NCI-H1092 treated with DMSO at 0.1 percent for 48 hours (cell line): ENCODE data around the gene NCAM2.
A peak's percentile ranks its signal among the peaks of the same experiment; 100 is the strongest.

ENCODE experiments used
- DNase-seq: peaks from one replicate; lab custom pipeline; 2025; lab: John Stamatoyannopoulos, UW

Gene NCAM2

DNA sequence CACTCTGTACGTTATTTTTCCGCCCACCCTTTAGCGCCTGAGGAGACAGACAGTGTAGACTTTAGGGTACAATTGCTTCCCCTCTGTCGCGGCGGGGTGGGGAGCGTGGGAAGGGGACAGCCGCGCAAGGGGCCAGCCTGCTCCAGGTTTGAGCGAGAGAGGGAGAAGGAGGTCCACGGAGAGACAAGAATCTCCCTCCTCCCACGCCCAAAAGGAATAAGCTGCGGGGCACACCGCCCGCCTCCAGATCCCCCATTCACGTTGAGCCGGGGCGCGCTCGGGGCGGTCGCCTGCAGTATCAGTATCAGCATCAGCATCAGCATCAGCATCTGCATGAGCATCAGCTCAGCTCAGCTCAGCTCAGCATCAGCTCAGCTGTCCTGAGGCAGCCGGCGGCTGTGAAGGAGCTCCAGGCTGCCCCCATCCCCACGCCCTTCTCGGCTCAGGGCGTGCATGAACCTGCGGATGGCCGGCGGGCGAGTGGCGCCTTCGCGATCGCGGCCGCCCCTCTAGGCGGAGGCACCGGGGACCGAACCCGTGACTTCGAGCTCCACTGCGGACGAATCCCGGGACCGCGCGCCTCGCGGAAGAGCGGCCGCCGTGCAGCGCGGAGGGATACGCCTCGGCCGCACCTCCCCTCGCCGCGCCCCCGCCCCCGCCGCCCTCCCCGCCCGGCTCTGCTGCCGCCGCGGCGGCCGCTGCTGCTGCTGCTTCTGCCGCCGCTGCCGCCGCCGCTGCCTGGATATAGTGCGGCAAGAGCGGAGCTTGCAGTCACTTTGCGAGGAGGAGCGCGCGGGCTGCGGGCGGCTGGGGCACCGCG is at the start of gene NCAM2:
Gene NCAM2, plus strand, starts transcription at position 774 of the 820 bp plus-strand sequence.
- DNase-seq = peak; percentile 60

- DNase-seq = no peak
Measured at GRCh38 chr21:20949884-20950283, 48.3 kb upstream of the NCAM2 start.

DNA sequence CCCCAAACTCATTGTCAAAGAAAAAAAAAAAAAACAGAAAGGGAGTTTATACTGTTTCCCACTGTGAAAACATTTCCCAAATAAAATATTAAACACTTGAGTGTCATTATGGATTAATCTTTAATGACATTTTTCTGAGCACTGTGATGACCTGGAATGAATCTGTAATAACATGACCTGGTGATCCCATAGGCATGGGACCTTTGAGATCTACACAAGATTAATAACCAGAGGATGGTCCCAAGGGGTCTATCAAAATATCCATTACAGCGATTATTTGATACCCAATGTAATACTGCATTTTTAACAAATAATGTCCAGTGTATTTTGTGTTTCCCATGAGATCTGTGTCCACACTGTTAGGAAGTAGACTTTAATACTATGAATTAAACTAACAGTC is 32.4 kb upstream of the NCAM2 start:
- no peak for DNase-seq

DNA sequence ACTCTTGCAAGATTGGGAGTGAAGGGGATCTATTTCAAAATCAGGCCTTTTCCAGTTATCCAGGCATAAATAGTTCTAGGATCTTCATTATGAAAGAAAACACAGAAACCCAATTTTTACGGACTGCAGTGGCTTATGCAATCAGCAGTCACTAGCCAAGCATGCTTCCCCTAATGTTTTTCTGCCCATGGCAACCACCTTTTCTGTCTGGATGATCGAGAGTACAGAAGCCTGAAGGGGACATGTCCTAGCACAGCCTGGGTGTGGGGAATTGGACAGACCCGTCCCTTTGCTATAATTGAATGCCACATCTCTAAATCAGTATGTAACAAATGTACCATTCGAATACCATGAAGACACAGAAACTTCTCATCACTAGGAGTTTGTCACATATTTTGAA is 29.8 kb upstream of the NCAM2 start:
- no peak for DNase-seq

DNA sequence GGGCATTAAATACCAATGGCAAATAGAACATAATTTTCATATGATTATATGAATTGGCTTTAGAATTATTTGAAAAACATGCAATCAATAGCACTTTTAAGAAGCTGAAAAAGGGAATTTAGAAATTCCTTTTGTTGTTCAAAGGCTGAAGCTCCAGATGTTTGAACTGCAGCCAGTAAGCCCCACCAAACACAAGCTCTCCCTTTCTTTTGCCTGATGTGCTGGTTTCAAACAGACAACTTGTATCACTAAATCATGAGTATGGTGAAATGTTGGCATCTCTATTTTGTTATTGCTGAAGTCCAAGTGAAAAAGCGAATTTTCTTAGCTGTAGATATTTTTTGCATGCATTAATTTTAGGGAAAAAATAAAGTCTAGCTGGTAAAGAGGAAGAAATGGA is 27.5 kb upstream of the NCAM2 start:
- no peak for DNase-seq

DNA sequence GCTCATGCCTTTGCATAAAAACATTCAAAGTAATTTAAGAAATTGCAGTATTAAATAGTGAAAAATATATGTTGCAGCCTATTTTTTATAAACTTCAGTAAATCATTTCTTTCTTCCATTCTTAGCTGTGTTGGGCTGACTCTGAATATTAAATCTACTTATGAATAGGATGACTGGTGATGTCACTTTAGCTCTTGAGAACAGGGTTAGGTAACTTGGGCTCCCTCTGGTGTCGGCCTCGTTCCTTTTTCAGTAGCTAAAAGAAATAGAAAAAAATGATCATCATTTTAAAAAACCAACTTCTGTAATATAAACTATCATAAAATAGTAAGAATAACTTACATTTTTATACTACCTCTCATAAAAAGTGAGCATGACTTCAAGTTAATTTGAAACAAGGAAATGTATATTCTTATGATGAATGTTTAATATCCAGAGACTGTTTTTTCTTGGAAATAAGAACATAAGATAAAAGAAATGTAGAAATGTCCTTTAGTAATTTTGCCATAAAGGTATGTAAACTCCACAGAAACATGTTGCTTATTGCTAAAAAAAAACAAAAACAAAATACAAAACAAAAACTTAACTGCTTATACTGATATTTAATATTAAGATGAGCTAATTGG is 26.8 kb upstream of the NCAM2 start:
- peak; percentile 52 for DNase-seq

GRCh38 chr21:20994790-20995189 is 3.4 kb upstream of the NCAM2 start:
- no peak for DNase-seq

DNA sequence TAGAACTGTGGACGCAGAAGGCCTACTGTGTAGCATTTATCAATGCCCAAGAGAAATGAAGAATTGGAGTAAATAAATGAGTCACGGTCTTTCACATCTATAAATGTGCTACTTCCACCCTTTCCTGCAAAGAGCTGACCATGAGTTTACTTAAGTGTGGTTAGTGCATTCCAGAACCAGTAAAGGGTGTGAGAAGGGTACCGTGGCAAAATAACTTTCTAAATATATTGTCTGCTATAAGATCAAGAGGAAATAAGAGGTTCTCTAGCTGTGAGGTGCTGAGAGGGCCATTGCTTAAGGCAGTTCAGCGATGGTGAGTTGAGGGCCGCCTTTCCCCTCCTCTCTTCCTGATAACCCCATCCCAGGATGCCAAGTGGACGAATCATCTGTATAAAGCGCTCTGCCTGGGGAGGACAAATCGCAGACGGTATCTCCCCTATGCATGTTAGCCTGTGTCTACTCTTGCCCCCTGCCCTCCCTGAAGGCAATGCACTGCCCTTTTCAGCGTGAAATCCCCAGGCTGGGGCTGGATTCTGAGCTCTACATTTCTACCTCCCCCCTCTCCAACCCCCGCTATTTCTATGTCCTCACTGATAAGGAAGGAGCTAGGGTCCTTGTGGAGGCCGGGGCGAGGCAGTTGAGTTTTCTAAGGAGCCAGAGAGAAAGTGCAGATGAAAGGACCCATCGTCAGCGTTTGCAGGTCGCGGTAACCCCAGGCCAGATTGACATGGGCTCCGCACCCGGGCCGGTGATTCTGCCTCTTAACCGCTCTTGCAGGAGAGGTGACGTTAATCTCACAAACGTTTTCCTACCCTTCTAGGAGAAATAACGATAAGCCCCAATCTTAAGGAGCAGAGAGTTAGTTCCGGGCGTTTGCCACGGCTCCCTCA is 1.5 kb upstream of the NCAM2 start:
- DNase-seq = no peak

DNA sequence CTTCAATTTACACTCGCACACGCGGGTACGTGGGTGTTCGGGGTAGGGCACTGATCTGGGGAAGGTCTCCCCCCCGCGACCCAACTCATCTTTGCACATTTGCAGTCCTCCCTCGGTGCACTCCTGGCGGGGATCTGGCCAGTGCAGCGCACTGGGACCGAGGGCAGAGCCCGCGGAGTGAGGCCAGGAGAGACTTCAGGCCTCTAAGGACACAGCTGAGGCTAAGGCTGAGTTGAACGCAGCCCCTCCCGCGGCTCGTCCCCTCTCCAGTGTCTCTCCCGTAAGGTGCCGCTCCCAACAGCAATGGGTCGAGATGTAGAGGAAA is 936 bp upstream of the NCAM2 start:
- DNase-seq = no peak

DNA sequence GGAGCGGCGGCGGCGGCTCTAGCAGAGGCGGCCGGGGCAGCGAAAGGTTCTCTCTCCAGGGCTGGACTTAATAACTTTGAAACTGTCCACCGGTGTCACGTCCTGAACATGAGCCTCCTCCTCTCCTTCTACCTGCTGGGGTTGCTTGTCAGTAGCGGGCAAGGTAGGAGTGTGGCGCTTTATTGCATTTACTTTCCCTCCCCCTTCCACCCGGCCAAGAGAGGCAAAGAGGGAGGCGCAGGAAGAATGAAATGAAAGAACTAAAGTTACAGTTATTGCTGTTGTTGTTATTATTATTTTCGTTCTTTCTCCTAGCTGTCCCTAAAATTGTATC is 214 bp downstream of the NCAM2 start:
- no peak for DNase-seq

DNA sequence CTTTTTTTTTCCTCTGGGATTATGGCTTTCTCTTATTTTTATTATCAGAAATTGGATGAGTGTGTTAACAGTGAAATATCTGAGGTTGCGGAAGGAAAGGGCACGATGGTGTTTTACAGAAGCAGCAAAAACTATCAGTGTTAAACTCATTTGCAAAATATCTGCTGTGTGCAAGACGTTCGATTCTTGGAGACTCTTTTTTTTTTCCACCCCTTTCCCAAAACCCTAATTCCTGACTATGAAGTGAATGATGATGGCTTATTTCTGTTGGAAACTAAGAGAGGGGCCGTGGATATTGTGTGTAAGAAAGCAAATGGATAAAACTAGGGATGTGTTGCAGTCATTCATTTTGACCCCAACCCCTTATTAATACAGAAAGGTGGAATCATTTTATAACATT is 677 bp downstream of the NCAM2 start:
- no peak for DNase-seq

- DNase-seq = peak; percentile 54
Measured at GRCh38 chr21:20999659-21000058, 1.4 kb downstream of the NCAM2 start.

DNA sequence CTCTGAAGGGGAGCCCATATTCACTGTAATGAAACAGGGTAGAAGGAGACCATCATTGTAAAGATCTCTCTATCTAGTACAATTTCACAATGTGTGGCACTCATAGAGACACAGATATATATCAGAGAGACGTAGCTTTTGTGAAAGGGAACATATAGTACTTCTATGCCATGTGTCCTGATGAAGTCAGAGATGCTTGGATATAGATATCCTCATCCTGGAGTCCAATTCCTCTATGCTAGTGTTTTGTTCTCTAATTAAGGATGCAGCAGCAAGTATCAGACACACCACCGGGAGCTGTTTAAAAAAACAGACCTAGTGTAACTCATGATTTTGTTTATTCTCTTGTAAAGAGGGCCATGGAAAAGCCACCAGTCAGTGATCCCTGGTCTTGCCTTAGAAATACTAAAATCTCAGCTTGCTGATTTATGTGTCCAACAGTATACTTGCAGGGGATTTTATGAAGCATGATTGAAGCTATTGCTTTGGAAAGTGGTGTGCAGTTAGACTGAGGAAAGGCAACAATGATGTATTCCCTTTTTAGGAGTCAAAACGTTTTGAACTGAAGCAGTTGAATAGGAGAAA is 2.5 kb downstream of the NCAM2 start:
- DNase-seq = no peak

GRCh38 chr21:21001591-21002100 is 3.4 kb downstream of the NCAM2 start:
- DNase-seq = no peak

DNA sequence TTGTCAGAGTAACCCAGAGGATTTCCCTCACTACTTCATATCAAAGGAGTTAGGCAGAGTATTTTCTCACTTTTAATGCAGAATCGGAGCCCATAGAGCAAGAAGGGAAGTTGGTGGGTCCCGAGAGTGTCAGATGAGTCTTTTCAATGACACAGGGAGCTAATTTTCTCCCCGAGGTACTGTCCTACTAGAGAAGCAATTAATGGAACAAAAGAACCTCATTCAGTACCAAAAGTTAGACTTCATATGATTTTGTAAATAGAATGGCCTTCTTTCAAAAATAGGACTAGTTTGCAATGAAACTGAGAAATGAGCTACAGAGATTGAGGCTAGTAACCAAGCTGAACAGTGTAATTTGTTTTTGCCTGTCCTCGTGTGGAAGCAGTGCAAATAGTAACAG is 3.9 kb downstream of the NCAM2 start:
- DNase-seq = no peak

DNA sequence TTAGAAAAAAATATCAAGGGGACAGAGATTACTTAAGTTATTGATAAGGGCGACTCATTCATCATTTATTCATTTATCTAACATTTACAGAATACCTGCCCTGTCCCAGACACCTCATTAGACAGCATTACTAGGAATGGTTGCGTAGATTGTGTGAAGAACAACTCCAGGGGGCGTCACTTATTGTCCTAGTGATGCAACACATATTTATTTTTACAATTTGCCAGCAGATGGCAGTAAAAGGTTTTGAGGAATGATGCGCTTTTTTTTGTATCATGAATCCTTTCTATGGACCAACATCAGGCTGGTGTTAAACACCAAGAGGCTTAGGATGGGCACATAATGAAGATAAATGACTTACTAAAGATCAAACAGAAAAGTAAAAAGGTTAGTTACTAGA is 5.5 kb downstream of the NCAM2 start:
- peak; percentile 48 for DNase-seq

DNA sequence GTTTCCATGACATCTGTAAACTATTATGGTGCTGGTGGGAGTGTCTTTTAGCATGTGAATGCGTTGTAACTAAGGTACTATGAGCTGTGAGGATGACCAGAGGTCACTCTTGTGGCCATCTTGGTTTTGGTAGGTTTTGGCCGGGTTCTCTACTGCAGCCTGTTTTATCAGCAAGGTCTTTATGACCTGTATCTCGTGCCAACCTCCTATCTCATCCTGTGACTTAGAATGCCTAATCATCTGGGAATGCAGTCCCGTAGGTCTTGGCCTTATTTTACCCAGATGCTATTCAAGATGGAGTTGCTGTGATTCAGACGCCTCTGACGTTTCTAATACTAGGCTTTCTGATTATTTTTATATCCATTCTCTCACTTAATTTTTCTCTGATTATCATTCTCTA is 9.4 kb downstream of the NCAM2 start:
- DNase-seq = no peak

DNA sequence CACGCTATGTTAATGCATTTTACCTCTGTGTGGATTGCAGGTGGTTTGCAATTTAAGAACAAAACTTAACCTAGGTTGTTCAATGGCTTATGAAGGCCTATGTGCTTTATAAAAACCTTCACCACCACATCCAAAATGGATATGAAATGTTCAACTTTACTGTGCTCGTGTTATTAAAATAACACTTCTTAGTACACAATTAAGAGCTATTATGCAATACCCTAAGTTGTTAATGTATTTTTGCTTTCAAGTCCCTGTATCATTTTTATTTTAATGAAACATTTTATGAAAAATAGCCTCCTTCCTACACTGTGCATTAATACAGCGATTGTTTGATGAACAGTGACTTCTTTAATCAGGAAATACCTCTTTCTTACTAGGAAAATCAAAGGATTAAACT is 12.0 kb downstream of the NCAM2 start:
- no peak for DNase-seq

GRCh38 chr21:21010698-21011097 is 12.5 kb downstream of the NCAM2 start:
- no peak for DNase-seq

DNA sequence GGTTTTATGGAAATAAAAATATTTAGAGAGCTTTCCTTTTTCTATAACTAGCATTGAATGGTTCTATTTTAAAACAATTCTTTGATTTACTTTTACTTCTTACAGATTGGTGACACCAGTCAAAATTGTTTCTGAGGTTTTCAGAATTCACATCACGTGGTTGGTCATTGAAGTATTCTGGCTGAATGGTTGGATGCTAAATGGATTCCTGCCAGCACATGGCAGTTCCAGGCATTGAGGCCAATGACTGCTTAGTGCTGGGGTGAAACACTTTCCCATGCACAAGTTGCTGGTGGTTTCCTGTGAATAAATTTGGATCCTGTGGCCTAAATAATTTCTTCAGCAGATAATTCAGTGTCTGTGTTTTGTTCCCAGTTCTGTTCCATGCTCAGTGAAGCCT is 20.6 kb downstream of the NCAM2 start:
- no peak for DNase-seq

DNA sequence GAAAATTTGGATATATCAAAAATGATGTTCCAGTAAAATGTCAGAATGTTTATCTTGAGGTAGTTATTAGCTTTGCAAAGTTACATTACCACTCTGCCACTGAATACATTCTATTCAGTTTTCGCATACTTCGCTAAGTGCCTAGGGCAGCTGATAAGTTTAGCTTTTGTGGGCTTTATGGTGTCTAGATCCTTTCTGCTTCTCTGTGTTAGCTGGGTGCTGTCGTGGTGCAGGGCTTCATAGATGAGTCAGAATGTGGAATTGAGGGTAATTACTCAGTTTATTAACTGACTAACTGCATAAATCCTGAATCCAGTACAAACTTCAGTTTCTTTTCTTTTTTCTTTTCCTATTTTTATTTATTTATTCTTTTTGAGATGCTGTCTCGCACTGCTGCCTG is 21.5 kb downstream of the NCAM2 start:
- DNase-seq = no peak

DNA sequence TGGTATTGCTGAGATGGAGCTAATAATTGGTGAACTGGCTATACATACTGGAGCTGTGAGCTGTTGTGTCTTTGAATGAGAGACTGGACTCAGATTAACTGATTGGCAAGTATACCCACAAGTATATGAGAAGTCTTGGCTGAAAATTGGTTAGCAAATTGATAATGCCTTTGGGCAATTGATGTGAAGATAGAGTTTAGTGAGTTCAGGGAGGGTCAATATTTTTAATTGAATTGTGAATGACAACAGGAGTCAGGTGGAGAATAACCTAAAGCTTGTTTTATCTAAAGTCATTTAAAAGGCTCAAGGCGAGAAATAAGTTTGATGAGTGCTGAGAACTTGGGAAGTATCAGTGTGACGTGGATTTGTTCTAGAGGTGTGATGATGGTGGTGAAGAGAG is 27.5 kb downstream of the NCAM2 start:
- DNase-seq = no peak
